KMS-11 (cell line): ENCODE measurements around the gene GPR156.

Experiments
- H2AFZ ChIP-seq: fragments of 200-600 bp; sonication (generic); 2 replicates; pipeline ENCODE4 v1.6.1; 2016; ENCODE audit warnings: antibody characterized with exemption, mixed run types, low read depth
- H3K27ac ChIP-seq: fragments of 200-600 bp; sonication (generic); 2 replicates; pipeline ENCODE4 v1.6.1; 2016; ENCODE audit warnings: mild to moderate bottlenecking, mixed run types
- H3K27me3 ChIP-seq: fragments of 200-600 bp; sonication (generic); 2 replicates; pipeline ENCODE4 v1.6.1; 2017; ENCODE audit warnings: mild to moderate bottlenecking, low read depth, mixed run types, moderate library complexity; ENCODE audit not compliant: insufficient read depth
- H3K36me3 ChIP-seq: fragments of 200-600 bp; sonication (generic); 2 replicates; pipeline ENCODE4 v1.6.1; 2017; ENCODE audit warnings: mild to moderate bottlenecking, mixed run types; ENCODE audit not compliant: insufficient read depth
- H3K4me1 ChIP-seq: fragments of 200-600 bp; sonication (generic); 2 replicates; pipeline ENCODE4 v1.6.1; 2016; ENCODE audit warnings: mild to moderate bottlenecking, low read depth, mixed run types; ENCODE audit not compliant: poor library complexity, severe bottlenecking
- H3K4me2 ChIP-seq: fragments of 200-600 bp; sonication (generic); 2 replicates; pipeline ENCODE4 v1.7.0; 2016; ENCODE audit warnings: mild to moderate bottlenecking, mixed run types
- H3K4me3 ChIP-seq: fragments of 200-600 bp; sonication (generic); IDR thresholded peaks from 2 replicates; pipeline ENCODE4 v1.6.1; 2017; ENCODE audit warnings: low read depth, low read length, mixed read lengths; ENCODE audit not compliant: insufficient read depth
- H3K79me2 ChIP-seq: fragments of 200-600 bp; sonication (generic); 2 replicates; pipeline ENCODE4 v1.6.1; 2016; ENCODE audit warnings: low read depth, mixed run types; ENCODE audit not compliant: insufficient read depth
- H3K9ac ChIP-seq: fragments of 200-600 bp; sonication (generic); 2 replicates; pipeline ENCODE4 v1.6.1; 2016; ENCODE audit warnings: mild to moderate bottlenecking, mixed run types
- H4K20me1 ChIP-seq: fragments of 200-600 bp; sonication (generic); 2 replicates; pipeline ENCODE4 v1.6.1; 2016; ENCODE audit warnings: mild to moderate bottlenecking, mixed run types; ENCODE audit not compliant: insufficient read depth
- TF ChIP-seq, protein P1 (sequence below): fragments of 200-600 bp; sonication (generic); conservative IDR thresholded peaks from 2 replicates; pipeline ENCODE4 v1.6.1; 2017; ENCODE audit warnings: low read depth, mild to moderate bottlenecking, antibody characterized with exemption, low read length, moderate library complexity, mixed read lengths

The GPR156 gene

DNA sequence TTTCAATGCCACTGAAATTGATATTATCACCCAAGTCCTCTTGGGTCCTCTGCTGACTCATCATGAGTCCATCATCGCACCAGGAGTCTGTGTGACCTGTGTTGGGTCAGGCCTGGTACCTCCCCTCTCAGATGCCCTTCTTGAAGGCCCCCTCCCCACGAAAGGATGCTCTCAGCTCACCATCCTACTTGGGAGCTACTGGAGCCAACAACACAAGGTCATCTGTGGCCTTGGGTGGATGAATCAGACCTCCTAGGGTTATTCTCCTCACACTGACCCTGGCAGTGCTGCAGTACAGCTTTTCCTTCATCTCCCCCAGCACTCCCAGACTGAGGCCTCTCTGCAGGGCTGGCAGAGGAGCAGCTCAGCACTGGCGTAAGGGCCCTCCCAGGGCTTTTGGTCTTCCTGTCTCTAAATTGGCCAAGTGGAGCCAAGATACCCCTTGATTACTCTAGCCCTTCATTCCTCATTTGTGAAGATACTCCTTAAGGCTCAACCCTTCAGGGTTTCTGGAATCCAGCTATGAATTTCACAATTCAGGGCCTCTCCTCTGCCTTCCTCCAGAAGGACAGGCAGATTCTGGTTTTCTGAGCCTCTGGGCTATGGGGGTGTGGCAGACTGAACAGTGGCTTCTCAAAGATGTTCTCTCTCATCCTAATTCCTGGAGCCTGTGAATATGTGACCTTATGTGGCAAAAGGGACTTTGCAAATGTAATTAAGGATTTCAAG, 110.0 kb downstream of the GPR156 start:
- H2AFZ ChIP-seq = no peak overlapping the region
- no peaks in the 10 kb centered on the region for H3K27me3 ChIP-seq
- H4K20me1 ChIP-seq = no peaks in the 10 kb centered on the region
- no peaks in the 10 kb centered on the region for H3K36me3 ChIP-seq
- H3K4me1 ChIP-seq = no peaks in the 10 kb centered on the region
- no peak overlapping the region for H3K4me3 ChIP-seq
- H3K4me2 ChIP-seq = no peak overlapping the region
- H3K79me2 ChIP-seq = no peaks in the 10 kb centered on the region
- H3K27ac ChIP-seq = no peak overlapping the region
- H3K9ac ChIP-seq = no peak overlapping the region
- TF ChIP-seq, protein P1, sequence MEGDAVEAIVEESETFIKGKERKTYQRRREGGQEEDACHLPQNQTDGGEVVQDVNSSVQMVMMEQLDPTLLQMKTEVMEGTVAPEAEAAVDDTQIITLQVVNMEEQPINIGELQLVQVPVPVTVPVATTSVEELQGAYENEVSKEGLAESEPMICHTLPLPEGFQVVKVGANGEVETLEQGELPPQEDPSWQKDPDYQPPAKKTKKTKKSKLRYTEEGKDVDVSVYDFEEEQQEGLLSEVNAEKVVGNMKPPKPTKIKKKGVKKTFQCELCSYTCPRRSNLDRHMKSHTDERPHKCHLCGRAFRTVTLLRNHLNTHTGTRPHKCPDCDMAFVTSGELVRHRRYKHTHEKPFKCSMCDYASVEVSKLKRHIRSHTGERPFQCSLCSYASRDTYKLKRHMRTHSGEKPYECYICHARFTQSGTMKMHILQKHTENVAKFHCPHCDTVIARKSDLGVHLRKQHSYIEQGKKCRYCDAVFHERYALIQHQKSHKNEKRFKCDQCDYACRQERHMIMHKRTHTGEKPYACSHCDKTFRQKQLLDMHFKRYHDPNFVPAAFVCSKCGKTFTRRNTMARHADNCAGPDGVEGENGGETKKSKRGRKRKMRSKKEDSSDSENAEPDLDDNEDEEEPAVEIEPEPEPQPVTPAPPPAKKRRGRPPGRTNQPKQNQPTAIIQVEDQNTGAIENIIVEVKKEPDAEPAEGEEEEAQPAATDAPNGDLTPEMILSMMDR = no peak

DNA sequence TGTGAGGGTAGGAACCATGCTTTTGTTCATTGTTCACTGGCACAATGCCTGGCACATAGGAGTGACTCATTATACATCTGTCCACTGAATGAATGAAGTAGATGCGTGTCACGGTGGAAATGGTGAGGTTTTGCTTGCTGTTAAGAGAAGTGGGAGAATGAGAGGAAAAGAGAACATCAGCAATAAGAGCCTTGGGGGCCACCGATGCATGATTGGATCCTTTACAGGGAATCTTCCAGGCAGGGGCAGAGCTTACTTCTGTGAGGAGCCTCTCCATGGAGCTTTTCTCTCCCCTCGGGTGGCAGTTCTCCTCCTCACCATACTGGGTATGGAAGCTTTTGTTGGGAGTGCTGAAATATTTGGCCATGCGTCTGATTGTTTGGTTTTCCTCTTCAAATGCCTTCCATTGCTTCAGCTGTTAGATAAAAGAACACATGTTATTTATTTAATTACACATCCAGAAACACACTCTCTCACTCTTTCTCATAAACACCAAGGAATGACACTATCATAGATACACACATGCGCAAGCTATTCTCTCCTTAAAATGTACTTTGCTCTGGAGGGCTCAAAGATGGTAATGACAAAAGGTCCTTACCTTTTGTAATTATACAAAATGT, 111.9 kb downstream of the GPR156 start:
- Histone ChIP-seq H2AFZ (no peak overlapping the region), H3K9ac (no peak overlapping the region), H4K20me1 (no peaks in the 10 kb centered on the region), H3K27me3 (no peaks in the 10 kb centered on the region), H3K79me2 (no peaks in the 10 kb centered on the region), H3K4me1 (no peaks in the 10 kb centered on the region), H3K36me3 (no peaks in the 10 kb centered on the region), H3K27ac (no peak overlapping the region), H3K4me3 (no peak overlapping the region), H3K4me2 (no peak overlapping the region)
- TF ChIP-seq, protein P1 = no peak

DNA sequence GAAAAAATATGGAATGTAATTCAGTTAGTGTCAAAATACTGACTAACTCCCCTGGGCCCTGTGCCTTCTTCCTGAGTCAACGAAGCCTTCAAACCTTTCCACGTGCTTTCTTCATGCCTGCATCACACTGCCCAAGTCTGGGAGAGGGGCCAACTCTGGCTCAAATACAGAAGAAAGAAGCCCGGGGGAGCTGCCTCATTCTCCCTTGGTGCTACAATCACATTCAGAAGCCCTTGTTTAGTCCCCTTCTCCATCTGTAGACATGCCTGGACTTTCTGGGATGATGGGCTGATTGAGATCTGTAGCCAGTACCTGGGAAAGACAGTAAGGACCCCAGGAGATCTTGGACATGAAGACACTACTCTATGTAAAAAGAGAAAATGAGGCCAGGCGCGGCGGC, 113.0 kb downstream of the GPR156 start:
- Histone ChIP-seq H3K4me2 (no peak overlapping the region), H3K79me2 (no peaks in the 10 kb centered on the region), H2AFZ (no peak overlapping the region), H4K20me1 (no peaks in the 10 kb centered on the region), H3K4me3 (no peak overlapping the region), H3K4me1 (no peaks in the 10 kb centered on the region), H3K36me3 (no peaks in the 10 kb centered on the region), H3K27me3 (no peaks in the 10 kb centered on the region), H3K9ac (no peak overlapping the region), H3K27ac (no peak overlapping the region)
- TF ChIP-seq, protein P1 = no peak

DNA sequence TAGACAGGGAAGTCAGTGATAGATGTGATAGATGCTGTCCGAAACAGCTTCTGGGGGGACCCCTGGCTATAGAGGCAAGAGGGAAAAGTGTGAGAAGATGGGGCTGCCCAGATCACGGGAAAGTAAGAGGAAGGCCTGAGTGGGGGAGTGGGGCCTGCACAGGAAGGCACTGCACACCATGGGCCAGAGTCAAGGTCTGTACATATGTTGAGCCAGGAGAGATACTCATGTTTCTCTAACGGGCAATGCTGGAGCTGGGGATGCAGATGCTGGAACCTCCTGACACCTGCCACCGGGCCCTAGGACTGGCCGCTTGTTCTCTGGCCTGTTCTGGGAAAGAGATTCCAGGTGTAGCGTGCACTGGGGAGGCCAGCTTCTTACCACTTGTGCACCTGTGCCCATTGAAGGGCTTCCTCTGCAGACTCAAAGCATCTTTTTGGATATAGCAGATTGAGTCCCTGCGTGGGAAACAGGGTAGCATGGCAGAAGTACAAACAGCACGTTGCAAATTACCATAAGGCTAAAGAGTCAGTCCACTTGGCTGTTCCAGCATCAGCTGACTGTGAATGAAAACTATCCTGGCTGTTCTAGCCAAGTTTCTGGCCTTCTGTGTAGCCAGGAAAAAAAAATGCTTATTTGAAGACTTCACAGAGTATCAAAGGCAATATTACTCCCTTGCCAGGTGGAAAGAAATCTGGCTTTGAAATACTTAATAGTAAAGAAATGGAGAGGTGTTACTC, 113.7 kb downstream of the GPR156 start:
- no peaks in the 10 kb centered on the region for H3K4me1 ChIP-seq
- no peak overlapping the region for H3K4me3 ChIP-seq
- H2AFZ ChIP-seq = no peak overlapping the region
- H3K79me2 ChIP-seq = no peaks in the 10 kb centered on the region
- H3K27ac ChIP-seq = no peak overlapping the region
- TF ChIP-seq, protein P1 = no peak
- H3K36me3 ChIP-seq = no peaks in the 10 kb centered on the region
- no peaks in the 10 kb centered on the region for H3K27me3 ChIP-seq
- no peak overlapping the region for H3K9ac ChIP-seq
- H4K20me1 ChIP-seq = no peaks in the 10 kb centered on the region
- no peak overlapping the region for H3K4me2 ChIP-seq
